GM19395 (cell line): ENCODE data around the gene EPN1.

Experiments
- ATAC-seq: cut with Tn5 transposase; IDR thresholded peaks from one replicate; pipeline ENCODE4 v1.9.1; 2021; ENCODE audit warnings: mild to moderate bottlenecking, moderate library complexity; ENCODE audit not compliant: unreplicated experiment

The EPN1 gene

GRCh38 chr19:55660404-55660803 lies 14.6 kb upstream of the EPN1 start:
- ATAC-seq, result no peak

- no peak for ATAC-seq
Measured at GRCh38 chr19:55660991-55661390, 14.0 kb upstream of the EPN1 start.

GRCh38 chr19:55661826-55662225 lies 13.2 kb upstream of the EPN1 start:
- no peak for ATAC-seq

- ATAC-seq, result no peak
Measured at GRCh38 chr19:55663846-55664536, 11.0 kb upstream of the EPN1 start.

- ATAC-seq, result no peak
Measured at GRCh38 chr19:55666343-55667005, 8.6 kb upstream of the EPN1 start.

GRCh38 chr19:55667006-55667381 lies 8.0 kb upstream of the EPN1 start:
- ATAC-seq, result no peak

- no peak for ATAC-seq
Measured at GRCh38 chr19:55667511-55667910, 7.5 kb upstream of the EPN1 start.

GRCh38 chr19:55667958-55668357 lies 7.1 kb upstream of the EPN1 start:
- no peak for ATAC-seq

- ATAC-seq, result no peak
Measured at GRCh38 chr19:55668603-55669348, 6.2 kb upstream of the EPN1 start.

GRCh38 chr19:55669418-55670279 lies 5.4 kb upstream of the EPN1 start:
- no peak for ATAC-seq

- ATAC-seq, result no peak
Measured at GRCh38 chr19:55670280-55671053, 4.6 kb upstream of the EPN1 start.

- ATAC-seq, result no peak
Measured at GRCh38 chr19:55671054-55671378, 4.0 kb upstream of the EPN1 start.

- ATAC-seq, result no peak
Measured at GRCh38 chr19:55672418-55672817, 2.6 kb upstream of the EPN1 start.

- no peak for ATAC-seq
Measured at GRCh38 chr19:55673465-55673864, 1.6 kb upstream of the EPN1 start.

- ATAC-seq, result no peak
Measured at GRCh38 chr19:55673889-55674288, 1.1 kb upstream of the EPN1 start.

GRCh38 chr19:55674459-55674840 lies 576 bp upstream of the EPN1 start:
- no peak for ATAC-seq

- ATAC-seq, result no peak
Measured at GRCh38 chr19:55675661-55676354, 782 bp downstream of the EPN1 start.

GRCh38 chr19:55676383-55676782 lies 1.4 kb downstream of the EPN1 start:
- ATAC-seq, result no peak

GRCh38 chr19:55676889-55677505 lies 2.0 kb downstream of the EPN1 start:
- no peak for ATAC-seq
